Mesendoderm (in vitro differentiated cells): Measurements from ENCODE around the gene CCT8.

Source experiments
- DNase-seq: peaks from one replicate; pipeline ENCODE4 v3.0.0; 2013
- H2AK5ac ChIP-seq: 2 replicates; pipeline ENCODE4 v1.6.1; 2013; ENCODE audit warnings: low read length, inconsistent platforms
- H2BK120ac ChIP-seq: 2 replicates; pipeline ENCODE4 v1.6.1; 2013; ENCODE audit warnings: low read depth, mild to moderate bottlenecking, low read length, moderate library complexity, mixed read lengths
- H2BK15ac ChIP-seq: replicated peaks from 2 replicates; pipeline ENCODE4 v1.6.1; 2013; ENCODE audit warnings: low read depth, mild to moderate bottlenecking, moderate library complexity
- H2BK5ac ChIP-seq: 2 replicates; pipeline ENCODE4 v1.6.1; 2013; ENCODE audit warnings: low read length, inconsistent platforms
- H3K18ac ChIP-seq: 2 replicates; pipeline ENCODE4 v1.6.1; 2013; ENCODE audit warnings: mild to moderate bottlenecking, low read length, mixed read lengths
- H3K23ac ChIP-seq: one replicate; pipeline ENCODE4 v1.6.1; 2013; ENCODE audit warnings: low read length
- H3K27ac ChIP-seq: 2 replicates; pipeline ENCODE4 v1.5.1; 2013; ENCODE audit warnings: low read depth, mild to moderate bottlenecking, inconsistent platforms, low read length, moderate library complexity
- H3K27me3 ChIP-seq: 2 replicates; pipeline ENCODE4 v1.6.1; 2013; ENCODE audit warnings: low read length, control low read depth, mild to moderate bottlenecking, inconsistent platforms; ENCODE audit not compliant: insufficient read depth, poor library complexity
- H3K36me3 ChIP-seq: 2 replicates; pipeline ENCODE4 v1.6.1; 2013; ENCODE audit warnings: low read length, inconsistent platforms; ENCODE audit not compliant: control insufficient read depth, insufficient read depth
- H3K4ac ChIP-seq: one replicate; pipeline ENCODE4 v1.6.1; 2013; ENCODE audit warnings: low read depth, mild to moderate bottlenecking, low read length, moderate library complexity
- H3K4me1 ChIP-seq: 2 replicates; pipeline ENCODE4 v1.6.1; 2013; ENCODE audit warnings: low read depth, low read length, inconsistent platforms; ENCODE audit not compliant: control insufficient read depth
- H3K4me2 ChIP-seq: 2 replicates; pipeline ENCODE4 v1.6.1; 2013; ENCODE audit warnings: low read length
- H3K4me3 ChIP-seq: 2 replicates; pipeline ENCODE4 v1.5.1; 2013; ENCODE audit warnings: mild to moderate bottlenecking, low read length
- H3K56ac ChIP-seq: one replicate; pipeline ENCODE4 v1.6.1; 2013; ENCODE audit warnings: low read length
- H3K79me1 ChIP-seq: 2 replicates; pipeline ENCODE4 v1.6.1; 2013; ENCODE audit warnings: low read length, inconsistent platforms
- H3K79me2 ChIP-seq: 2 replicates; pipeline ENCODE4 v1.6.1; 2013; ENCODE audit warnings: mild to moderate bottlenecking, low read length; ENCODE audit not compliant: control insufficient read depth, insufficient read depth
- H3K9ac ChIP-seq: 2 replicates; pipeline ENCODE4 v1.6.1; 2013; ENCODE audit warnings: low read length, inconsistent platforms
- H4K5ac ChIP-seq: one replicate; pipeline ENCODE4 v1.6.1; 2013; ENCODE audit warnings: low read length
- H4K8ac ChIP-seq: one replicate; pipeline ENCODE4 v1.6.1; 2013; ENCODE audit warnings: low read depth, mild to moderate bottlenecking, control low read depth, low read length, moderate library complexity
- WGBS: extraction: QIAGEN DNeasy Blood & Tissue Kit; methylation state at CpG from one replicate; pipeline ENCODE4 v1.1.7; 2013; ENCODE audit warnings: low lambda C conversion rate, missing lambda C conversion rate; ENCODE audit not compliant: insufficient coverage; ENCODE audit errors: extremely low coverage; 5-methylcytosine and 5-hydroxymethylcytosine counted together

The CCT8 gene

DNA sequence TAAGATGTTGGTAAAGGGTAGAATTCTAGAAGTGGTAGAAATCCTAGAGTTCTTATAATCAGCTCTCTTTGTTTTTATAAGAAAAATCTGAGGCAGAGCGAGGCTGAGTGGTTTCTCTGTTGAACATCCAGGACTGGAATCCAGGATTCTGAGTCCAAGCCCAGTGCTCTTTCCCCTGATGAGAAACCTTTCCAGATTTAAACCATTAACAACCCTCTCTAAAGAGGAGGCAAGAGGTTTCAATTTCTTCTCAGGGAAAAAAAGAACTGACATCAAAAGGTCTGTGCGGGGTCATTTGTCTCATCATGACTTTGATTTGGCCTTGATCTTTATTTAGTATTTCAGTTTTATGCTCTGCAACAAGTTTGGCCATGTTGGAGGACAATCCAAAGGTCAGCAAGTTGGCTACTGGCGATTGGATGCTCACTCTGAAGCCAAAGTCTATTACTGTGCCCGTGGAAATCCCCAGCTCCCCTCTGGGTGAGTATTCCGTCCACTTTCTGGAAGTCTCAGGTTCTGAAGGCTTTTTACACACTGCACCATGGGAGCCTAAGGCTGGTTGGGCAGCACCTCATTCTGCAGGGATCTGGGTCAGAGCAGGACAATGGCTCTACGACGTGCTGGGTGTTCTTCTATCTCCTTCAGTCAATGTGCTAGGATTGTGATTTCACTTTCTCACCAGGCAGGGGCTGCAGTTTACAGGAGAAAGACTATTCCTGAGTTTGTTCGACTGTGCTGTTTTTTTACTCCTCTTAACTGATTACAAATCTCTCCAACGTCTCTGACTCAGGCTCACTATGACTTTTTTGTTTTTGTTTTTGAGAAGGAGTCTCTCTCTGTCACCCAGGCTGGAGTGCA is 18.9 kb upstream of the CCT8 start:
- Histone ChIP-seq H4K8ac (no peak overlapping the region), H3K23ac (no peak overlapping the region), H3K18ac (no peak overlapping the region), H2BK15ac (no peak overlapping the region), H3K4me1 (no peaks in the 10 kb centered on the region), H2AK5ac (no peak overlapping the region), H3K36me3 (no peaks in the 10 kb centered on the region), H3K27ac (no peak overlapping the region), H3K9ac (no peak overlapping the region), H2BK120ac (no peak overlapping the region), H3K4ac (no peak overlapping the region), H4K5ac (no peak overlapping the region), H3K27me3 (no peaks in the 10 kb centered on the region), H3K4me3 (no peak overlapping the region), H3K79me1 (no peaks in the 10 kb centered on the region), H3K56ac (no peak overlapping the region), H2BK5ac (no peak overlapping the region), H3K79me2 (no peaks in the 10 kb centered on the region), H3K4me2 (no peak overlapping the region)
- WGBS, result no CpG with 5 or more reads among the region's 9 CpGs
- DNase-seq, result no peak

DNA sequence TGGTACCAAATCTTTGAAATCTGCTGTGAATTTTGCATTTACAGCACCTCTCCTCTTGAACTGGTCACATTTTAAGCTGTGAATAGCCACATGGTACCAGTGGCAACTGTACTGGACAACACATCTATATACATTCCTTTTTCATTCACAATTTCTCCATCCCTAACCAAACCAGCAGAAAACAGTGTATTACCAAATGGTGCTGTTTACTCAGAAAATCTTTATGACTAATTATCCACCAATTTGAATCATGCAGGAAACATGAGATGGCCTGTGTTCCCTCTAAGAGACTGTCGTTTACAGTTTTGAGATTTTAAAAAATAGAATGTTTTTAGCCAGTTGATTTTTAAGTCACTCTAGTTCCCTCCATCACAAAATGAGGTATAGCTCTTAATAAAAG is 17.6 kb upstream of the CCT8 start:
- Histone ChIP-seq H2BK15ac (no peak overlapping the region), H3K18ac (no peak overlapping the region), H3K36me3 (no peaks in the 10 kb centered on the region), H2BK120ac (no peak overlapping the region), H3K4me1 (no peaks in the 10 kb centered on the region), H3K9ac (no peak overlapping the region), H4K8ac (no peak overlapping the region), H3K4me2 (no peak overlapping the region), H3K27ac (no peak overlapping the region), H3K4ac (no peak overlapping the region), H3K79me2 (no peaks in the 10 kb centered on the region), H4K5ac (no peak overlapping the region), H2AK5ac (no peak overlapping the region), H2BK5ac (no peak overlapping the region), H3K23ac (no peak overlapping the region), H3K79me1 (no peaks in the 10 kb centered on the region), H3K56ac (no peak overlapping the region), H3K4me3 (no peak overlapping the region), H3K27me3 (no peaks in the 10 kb centered on the region)
- WGBS, result no CpG with 5 or more reads among the region's 1 CpG
- DNase-seq, result no peak

DNA sequence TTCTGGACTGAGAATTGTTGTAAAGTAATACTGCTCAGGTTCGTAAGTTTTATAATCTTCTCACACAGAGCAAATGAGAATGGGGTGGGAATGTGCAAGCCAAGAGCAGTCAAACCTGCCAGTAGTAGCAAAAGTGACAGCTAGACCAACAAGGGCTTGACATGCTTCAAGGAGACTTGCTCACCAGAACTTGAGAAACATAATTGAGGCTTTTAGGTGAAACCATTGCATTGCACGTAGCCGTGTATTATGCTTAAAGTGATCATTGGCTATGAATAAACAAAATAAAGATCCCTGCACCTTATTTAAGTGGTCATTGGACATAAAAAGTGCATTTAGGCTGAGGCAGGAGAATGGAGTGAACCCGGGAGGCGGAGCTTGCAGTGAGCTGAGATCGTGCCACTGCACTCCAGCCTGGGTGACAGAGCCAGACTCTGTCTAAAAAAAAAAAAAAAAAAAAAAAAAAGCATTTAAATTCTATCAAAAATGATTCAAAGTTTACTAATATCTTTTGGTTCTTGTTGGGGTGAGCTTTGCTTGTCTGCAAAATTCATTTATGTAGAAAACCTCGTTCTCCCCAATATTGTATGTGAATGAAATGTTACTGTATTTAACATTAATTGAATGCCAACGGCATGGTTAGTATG is 11.8 kb upstream of the CCT8 start:
- no peak for DNase-seq
- Histone ChIP-seq H3K56ac (no peak overlapping the region), H3K4ac (no peak overlapping the region), H3K27me3 (no peaks in the 10 kb centered on the region), H3K4me3 (no peak overlapping the region), H3K27ac (no peak overlapping the region), H2BK15ac (no peak overlapping the region), H3K23ac (no peak overlapping the region), H4K8ac (no peak overlapping the region), H3K9ac (no peak overlapping the region), H2BK5ac (no peak overlapping the region), H3K79me1 (no peaks in the 10 kb centered on the region), H3K18ac (no peak overlapping the region), H2BK120ac (no peak overlapping the region), H3K36me3 (no peaks in the 10 kb centered on the region), H3K4me1 (no peaks in the 10 kb centered on the region), H3K79me2 (no peaks in the 10 kb centered on the region), H3K4me2 (no peak overlapping the region), H4K5ac (no peak overlapping the region), H2AK5ac (no peak overlapping the region)
- WGBS, result no CpG with 5 or more reads among the region's 8 CpGs

DNA sequence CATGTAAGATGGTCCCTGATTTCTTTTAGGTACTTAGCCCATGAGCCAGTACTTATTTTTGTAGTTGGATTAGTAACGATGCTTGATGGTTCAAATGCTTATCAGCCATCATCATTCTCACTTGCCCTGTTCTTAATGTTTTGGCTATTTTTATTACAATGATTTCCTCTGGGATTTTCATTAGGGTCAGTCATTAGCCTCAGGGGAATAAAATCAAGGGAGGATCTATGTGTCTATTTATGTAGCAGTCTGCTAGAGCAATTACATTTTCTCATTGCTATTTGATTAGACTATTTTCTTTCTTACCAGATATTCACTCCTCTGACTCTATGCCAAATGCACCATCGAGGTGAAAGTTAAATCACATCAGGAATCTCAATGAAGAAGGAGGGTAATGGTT is 10.9 kb upstream of the CCT8 start:
- no peaks in the 10 kb centered on the region for H3K79me2 ChIP-seq
- no peak overlapping the region for H3K23ac ChIP-seq
- no peak overlapping the region for H2BK5ac ChIP-seq
- H3K27ac ChIP-seq, result no peak overlapping the region
- H3K79me1 ChIP-seq, result no peaks in the 10 kb centered on the region
- no peak overlapping the region for H3K4me2 ChIP-seq
- no peak overlapping the region for H4K8ac ChIP-seq
- no peak overlapping the region for H3K4ac ChIP-seq
- H3K4me3 ChIP-seq, result no peak overlapping the region
- no peak overlapping the region for H3K18ac ChIP-seq
- no peaks in the 10 kb centered on the region for H3K36me3 ChIP-seq
- H3K56ac ChIP-seq, result no peak overlapping the region
- H3K9ac ChIP-seq, result no peak overlapping the region
- no peak overlapping the region for H2BK120ac ChIP-seq
- no CpG with 5 or more reads among the region's 2 CpGs for WGBS
- H4K5ac ChIP-seq, result no peak overlapping the region
- H3K4me1 ChIP-seq, result no peaks in the 10 kb centered on the region
- H2BK15ac ChIP-seq, result no peak overlapping the region
- no peak overlapping the region for H2AK5ac ChIP-seq
- H3K27me3 ChIP-seq, result no peaks in the 10 kb centered on the region
- DNase-seq, result no peak

DNA sequence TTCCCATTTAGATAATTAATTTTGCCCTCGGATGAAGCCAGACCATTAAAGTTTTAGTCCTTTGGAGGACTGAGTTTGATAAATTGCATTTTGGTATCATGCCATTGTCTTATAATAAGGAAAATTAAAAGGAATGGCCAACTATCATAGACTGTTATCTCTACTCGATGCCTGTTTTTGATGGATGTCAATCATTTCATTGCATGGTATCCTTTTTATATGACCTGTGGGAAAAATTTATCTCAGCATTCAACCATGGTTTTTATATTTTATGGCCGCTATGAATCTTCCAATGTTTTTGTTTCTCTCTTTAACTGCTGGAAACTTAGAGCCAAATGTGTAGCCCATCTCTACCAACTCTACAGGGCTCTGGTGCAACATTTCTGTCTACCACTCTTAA is 9.9 kb upstream of the CCT8 start:
- Histone ChIP-seq H3K4me1 (no peaks in the 10 kb centered on the region), H3K4me3 (no peak overlapping the region), H3K23ac (no peak overlapping the region), H3K27ac (no peak overlapping the region), H3K4ac (no peak overlapping the region), H2BK5ac (no peak overlapping the region), H3K79me2 (no peaks in the 10 kb centered on the region), H4K5ac (no peak overlapping the region), H3K36me3 (no peaks in the 10 kb centered on the region), H2BK120ac (no peak overlapping the region), H4K8ac (no peak overlapping the region), H2BK15ac (no peak overlapping the region), H3K79me1 (no peaks in the 10 kb centered on the region), H2AK5ac (no peak overlapping the region), H3K9ac (no peak overlapping the region), H3K18ac (no peak overlapping the region), H3K56ac (no peak overlapping the region), H3K4me2 (no peak overlapping the region), H3K27me3 (no peaks in the 10 kb centered on the region)
- DNase-seq, result no peak
- WGBS, result no CpG with 5 or more reads among the region's 3 CpGs
